Sciatic nerve (tissue), 2 donors: Measurements from ENCODE around the gene HEMK1. TPM values are rescaled to one million over a fixed set of nuclear protein-coding genes. Genes with fewer than 3 reads are reported as not detected.

Experiments used
- ATAC-seq: fragments of 200-7000 bp; cut with Tn5 transposase; one replicate; pipeline ENCODE4 v1.9.1; 2020; ENCODE audit warnings: mild to moderate bottlenecking, moderate library complexity
- DNase-seq: peaks from one replicate; pipeline ENCODE4 v3.0.0-alpha.2; 2020; ENCODE audit warnings: low spot score
- intact Hi-C: fragments of 100-400 bp; cut with DNase I; formaldehyde crosslinking; loops from one replicate; pipeline ENCODE4 v1.14.2; 2022
- total RNA-seq: library from RNA; stranded (reverse); fragmentation: NEBNext Ultra II Directional; extraction: Animal tissue kit (Norgen Biotek cat#: 25700); gene quantifications from one replicate; pipeline ENCODE4 v1.2.1, GENCODE V29; 2021
- donor health status: DM: no; HTN: no; CAD: no.
- donor health status: DM: no; HTN: no; CAD: no.

The HEMK1 gene
- total RNA-seq, 1 donor from 2014 or later, result 21.3 TPM

- ATAC-seq, result no peak
- DNase-seq, result no peak
- intact Hi-C loops, result no loop called here
Observed at GRCh38 chr3:50588759-50589433, 19.6 kb downstream of the HEMK1 start.

- ATAC-seq, result peak; percentile 9
- intact Hi-C loops, result no loop called here
Observed at GRCh38 chr3:50591196-50591741, 21.9 kb downstream of the HEMK1 start.

GRCh38 chr3:50592568-50592967, 23.2 kb downstream of the HEMK1 start:
- ATAC-seq (peak; percentile 29), DNase-seq (no peak)
- intact Hi-C loops, result no loop called here

More at GRCh38 chr3:50591196-50591741, 21.9 kb downstream of the HEMK1 start:
- no peak for DNase-seq

- intact Hi-C loops, result no loop called here
- ATAC-seq (no peak), DNase-seq (no peak)
Observed at GRCh38 chr3:50594253-50594785, 25.0 kb downstream of the HEMK1 start.

- ATAC-seq (no peak), DNase-seq (no peak)
- intact Hi-C loops, result no loop called here
Observed at GRCh38 chr3:50599115-50599715, 29.9 kb downstream of the HEMK1 start.

GRCh38 chr3:50599716-50600118, 30.4 kb downstream of the HEMK1 start:
- intact Hi-C loops, result no loop called here

GRCh38 chr3:50600141-50600753, 30.9 kb downstream of the HEMK1 start:
- intact Hi-C loops, result no loop called here
- DNase-seq (no peak), ATAC-seq (no peak)

More at GRCh38 chr3:50599716-50600118, 30.4 kb downstream of the HEMK1 start:
- ATAC-seq (no peak), DNase-seq (no peak)

- peak; percentile 94 for DNase-seq
- intact Hi-C loops, result no loop called here
- peak; percentile 90 for ATAC-seq
Observed at GRCh38 chr3:50600841-50601591, 31.7 kb downstream of the HEMK1 start.

GRCh38 chr3:50602595-50603191, 33.4 kb downstream of the HEMK1 start:
- no peak for DNase-seq
- intact Hi-C loops, result no loop called here
- no peak for ATAC-seq

GRCh38 chr3:50603261-50604109, 34.2 kb downstream of the HEMK1 start:
- intact Hi-C loops, result no loop called here
- ATAC-seq (no peak), DNase-seq (no peak)

GRCh38 chr3:50604110-50604621, 34.8 kb downstream of the HEMK1 start:
- no peak for ATAC-seq
- intact Hi-C loops, result no loop called here
- no peak for DNase-seq

- intact Hi-C loops, result no loop called here
- ATAC-seq (no peak), DNase-seq (no peak)
Observed at GRCh38 chr3:50604628-50605588, 35.6 kb downstream of the HEMK1 start.

- intact Hi-C loops, result no loop called here
- no peak for DNase-seq
- no peak for ATAC-seq
Observed at GRCh38 chr3:50605901-50606326, 36.6 kb downstream of the HEMK1 start.

GRCh38 chr3:50606596-50606995, 37.3 kb downstream of the HEMK1 start:
- ATAC-seq, result no peak
- intact Hi-C loops, result no loop called here
- no peak for DNase-seq

GRCh38 chr3:50607271-50608091, 38.2 kb downstream of the HEMK1 start:
- ATAC-seq, result no peak
- intact Hi-C loops, result no loop called here
- no peak for DNase-seq

- no peak for DNase-seq
- no peak for ATAC-seq
- intact Hi-C loops, result no loop called here
Observed at GRCh38 chr3:50608278-50608677, 39.0 kb downstream of the HEMK1 start.
